GM12892 (cell line): ENCODE data around the gene RPL22.

ENCODE experiments used
- POLR2A ChIP-seq: IDR thresholded peaks from 2 replicates; pipeline ENCODE4 v1.6.1; 2011; ENCODE audit warnings: low read depth, low read length, control low read depth
- POLR2AphosphoS5 ChIP-seq: IDR thresholded peaks from 2 replicates; pipeline ENCODE4 v1.6.1; 2011; ENCODE audit warnings: low read depth, low read length, control low read depth

DNA sequence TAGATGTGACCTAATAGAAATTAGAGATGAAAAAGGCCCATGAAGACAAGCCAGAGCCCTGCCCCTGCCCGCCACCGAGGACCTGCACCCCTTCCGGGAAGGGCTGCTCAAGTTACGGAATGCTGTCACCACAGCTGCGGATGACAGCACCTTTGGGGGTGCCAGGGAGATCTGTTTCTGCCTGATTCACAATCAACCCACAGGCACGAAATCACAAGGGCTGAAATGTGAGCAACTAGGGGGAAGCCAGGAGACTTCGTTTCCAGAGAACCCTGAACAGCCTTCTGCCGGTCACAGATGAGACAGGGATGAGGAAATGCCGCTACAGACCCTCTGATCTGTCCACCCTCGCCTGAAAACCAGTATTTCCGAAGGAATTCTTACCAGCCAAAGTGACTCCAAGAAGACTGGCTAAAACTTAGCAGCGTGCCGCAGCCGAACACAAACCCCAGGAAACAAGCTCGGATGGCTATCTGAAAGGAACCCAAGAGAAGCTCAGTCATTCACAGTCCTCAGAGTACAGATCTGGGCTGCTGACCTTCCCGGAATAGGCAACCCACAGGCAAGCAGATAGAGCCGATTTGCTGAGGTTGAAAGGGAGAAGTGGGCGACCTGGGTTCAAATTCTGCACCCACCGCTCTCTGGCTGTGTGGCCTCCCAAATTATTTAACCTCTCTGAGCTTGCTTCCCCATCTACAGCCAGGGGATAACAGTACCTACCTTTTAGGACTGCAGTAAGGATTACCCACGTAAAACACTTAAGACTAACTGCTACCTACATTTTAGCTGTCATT is 35.3 kb upstream of the RPL22 start:
- TF ChIP-seq POLR2A = no peak; the same call in 1 of the 2 replicates
- no peak for TF ChIP-seq POLR2AphosphoS5
